ENCODE results near the gene CD38. TPM values are rescaled to one million over a fixed set of nuclear protein-coding genes. Genes with fewer than 3 reads are reported as not detected.
A peak's percentile ranks its signal among the peaks of the same experiment; 100 is the strongest.
"Not testable (repeated sequence)": the region's sequence is repeated elsewhere in the genome, so short reads cannot be mapped to it uniquely, and the experiment has no call there.

Gene CD38
- polyA plus RNA-seq, 12 donors: 0.69 to 3.3 (median 1.6) TPM; not detected in 2

DNA sequence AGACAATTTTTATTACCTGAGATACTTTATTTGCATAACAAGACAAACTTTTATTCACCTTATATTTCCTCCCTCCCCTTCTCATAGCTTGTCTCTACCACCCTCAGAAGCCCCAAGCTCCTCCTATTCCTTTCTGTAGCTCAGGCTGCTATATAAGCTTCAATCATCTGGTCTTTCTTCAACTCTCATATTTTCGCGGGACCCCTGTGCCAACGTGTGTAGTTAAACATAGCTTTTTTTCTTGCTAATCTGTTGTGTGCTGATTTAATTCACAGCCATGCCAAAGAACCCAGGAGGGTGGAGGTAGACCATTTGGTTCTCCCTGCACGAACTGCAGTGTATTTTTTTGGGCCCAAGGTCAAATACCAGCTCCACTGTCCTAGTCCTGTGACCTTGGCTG is 21.1 kb upstream of the CD38 start:
- DNase-seq: no peak

- no peak for DNase-seq
Observed at GRCh38 chr4:15758294-15758693, 19.8 kb upstream of the CD38 start.

- not testable (repeated sequence) for DNase-seq
Observed at GRCh38 chr4:15762460-15762859, 15.7 kb upstream of the CD38 start.

- no peak for DNase-seq
Observed at GRCh38 chr4:15765391-15765790, 12.7 kb upstream of the CD38 start.

- no peak for DNase-seq
Observed at GRCh38 chr4:15765910-15766697, 12.0 kb upstream of the CD38 start.

GRCh38 chr4:15766821-15767220 is 11.3 kb upstream of the CD38 start:
- no peak for DNase-seq

GRCh38 chr4:15769202-15769601 is 8.9 kb upstream of the CD38 start:
- no peak for DNase-seq

- no peak for DNase-seq
Observed at GRCh38 chr4:15771216-15772058, 6.7 kb upstream of the CD38 start.

GRCh38 chr4:15774020-15774420 is 4.1 kb upstream of the CD38 start:
- no peak for DNase-seq

- DNase-seq: no peak
Observed at GRCh38 chr4:15776871-15777648, 1.1 kb upstream of the CD38 start.

DNA sequence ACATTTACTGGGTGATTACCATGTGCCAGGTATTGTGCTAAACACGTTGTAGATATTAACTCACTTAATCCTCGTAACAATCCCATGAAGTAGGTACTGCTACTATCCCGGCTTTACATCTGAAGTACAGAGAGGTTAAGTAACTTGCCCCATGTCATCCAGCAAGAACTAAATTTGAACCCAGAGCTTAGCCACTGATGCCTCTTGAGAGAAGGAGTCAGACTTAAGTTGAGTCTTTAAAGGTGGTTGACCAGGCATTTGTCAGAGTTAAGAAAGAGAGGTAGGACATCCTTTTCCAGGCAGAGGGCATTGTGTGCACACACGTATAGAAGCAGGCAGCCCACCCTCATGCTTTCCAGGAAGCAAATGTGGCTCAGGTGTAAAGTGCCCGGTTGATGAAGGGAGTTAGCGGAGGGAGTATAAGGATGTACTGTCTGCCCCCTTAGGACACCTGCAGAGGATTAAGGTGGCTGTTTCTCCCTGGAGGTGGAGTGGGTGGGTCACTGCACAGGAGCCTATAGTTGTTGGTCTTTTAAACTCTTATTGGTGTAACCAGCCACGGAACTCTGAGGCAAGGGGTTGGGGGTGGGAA is 335 bp upstream of the CD38 start:
- DNase-seq: no peak

GRCh38 chr4:15779306-15779705 is 1.2 kb downstream of the CD38 start:
- DNase-seq: peak; percentile 67

- DNase-seq: no peak
Observed at GRCh38 chr4:15779809-15780208, 1.7 kb downstream of the CD38 start.

- DNase-seq: no peak
Observed at GRCh38 chr4:15781427-15782095, 3.4 kb downstream of the CD38 start.

GRCh38 chr4:15783676-15784075 is 5.5 kb downstream of the CD38 start:
- no peak for DNase-seq

DNA sequence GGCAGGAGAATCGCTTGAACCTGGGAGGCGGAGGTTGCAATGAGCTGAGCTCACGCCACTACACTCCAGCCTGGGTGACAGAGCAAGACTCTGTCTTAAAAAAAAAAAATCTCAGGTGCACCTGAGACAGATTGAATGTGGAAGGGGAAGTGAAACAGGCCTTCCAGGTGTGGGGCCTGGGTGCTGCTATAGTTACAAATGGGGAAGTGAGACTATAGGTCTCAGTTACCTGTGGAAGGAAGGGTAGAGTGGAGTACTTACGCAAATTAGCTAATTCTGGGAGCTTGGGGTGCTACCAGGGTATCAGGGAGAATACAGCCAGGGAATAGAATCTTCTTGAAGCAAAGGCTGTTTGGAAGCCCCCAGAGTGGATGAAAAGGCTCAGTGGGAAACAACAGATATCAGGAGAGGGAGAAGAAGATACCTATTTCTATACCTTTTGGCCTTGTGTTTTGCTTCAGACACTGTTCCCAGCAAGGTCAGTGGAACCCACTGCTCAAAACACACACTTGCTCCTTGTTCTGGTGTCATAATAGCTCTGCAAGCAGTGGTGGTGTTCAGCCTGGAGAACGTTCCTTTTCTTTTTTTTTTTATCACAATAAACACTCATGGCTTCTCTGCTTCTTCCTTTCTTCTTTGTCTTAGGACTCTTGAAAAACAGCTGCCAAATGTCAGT is 7.0 kb downstream of the CD38 start:
- DNase-seq: no peak

DNA sequence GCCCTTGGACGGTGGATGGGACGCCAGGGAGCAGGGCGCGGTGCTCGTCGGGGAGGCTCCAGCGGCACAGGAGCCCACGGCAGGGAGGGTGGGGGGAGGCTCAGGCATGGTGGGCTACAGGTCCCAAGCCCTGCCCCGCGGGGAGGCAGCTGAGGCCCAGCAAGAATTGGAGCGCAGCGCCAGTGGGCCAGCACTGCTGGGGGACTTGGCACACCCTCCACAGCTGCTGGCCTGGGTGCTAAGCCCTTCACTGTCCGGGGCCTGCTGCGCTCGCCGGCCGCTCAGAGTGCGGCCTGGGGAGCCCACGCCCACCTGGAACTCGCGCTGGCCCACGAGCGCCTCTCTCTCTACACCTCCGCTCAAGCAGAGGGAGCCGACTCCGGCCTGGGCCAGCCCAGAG is 8.6 kb downstream of the CD38 start:
- no peak for DNase-seq

DNA sequence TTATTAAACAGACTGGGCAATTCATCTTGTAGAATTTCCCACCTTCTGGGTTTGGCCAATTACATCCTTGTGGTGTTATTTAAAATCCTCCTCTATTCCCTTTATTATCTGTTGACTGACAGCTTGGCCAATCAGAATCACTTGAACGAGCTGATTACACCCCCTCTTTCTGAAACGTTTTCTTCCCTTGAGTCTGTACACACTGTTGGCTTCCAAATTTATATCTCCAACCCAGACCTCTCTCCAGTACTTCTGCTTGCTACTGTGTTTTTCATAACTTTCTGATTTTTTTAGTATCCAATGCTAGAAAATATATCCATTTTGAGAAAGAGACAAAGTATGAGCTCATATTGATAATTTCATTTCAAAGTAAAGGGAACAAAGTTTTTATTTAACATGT is 14.8 kb downstream of the CD38 start:
- DNase-seq: no peak

GRCh38 chr4:15793506-15794363 is 15.6 kb downstream of the CD38 start:
- DNase-seq: no peak

DNA sequence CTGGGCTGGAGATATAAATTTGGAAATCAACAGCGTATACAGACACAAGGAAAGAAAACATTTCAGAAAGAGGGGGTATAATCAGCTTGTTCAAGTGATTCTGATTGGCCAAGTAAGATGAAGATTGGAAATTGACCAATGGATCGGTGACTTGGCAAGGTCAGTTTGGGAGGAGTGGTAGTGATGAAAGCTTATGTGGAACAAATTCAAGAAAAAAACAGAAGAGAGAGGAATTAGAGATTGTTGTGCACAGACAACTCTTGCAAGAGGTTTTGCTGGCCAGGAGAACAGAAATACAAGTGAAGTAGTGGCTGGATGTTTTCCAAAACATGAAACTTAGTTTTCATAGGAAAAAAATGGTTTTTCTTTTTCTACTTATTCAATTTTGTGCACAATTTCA is 16.3 kb downstream of the CD38 start:
- DNase-seq: no peak
